Tibial nerve (tissue), 4 donors: ENCODE measurements around the gene RPA3. TPM values are rescaled to one million over a fixed set of nuclear protein-coding genes. Genes with fewer than 3 reads are reported as not detected.

Experiments used
- DNase-seq, 2 donors: peaks; one replicate each; pipeline ENCODE4 v3.0.0-alpha.2; 2019; ENCODE audit warnings: low spot score in 2 of 2
- H3K27ac ChIP-seq, 4 donors: fragments of 200-600 bp; sonication (generic) in 3 of 4; one replicate each; pipeline ENCODE4 v1.5.1; 2017 to 2019; ENCODE audit warnings: mild to moderate bottlenecking in 1 of 4
- H3K27me3 ChIP-seq, 2 donors: fragments of 200-600 bp; sonication (generic) in 1 of 2; one replicate each; pipeline versions ENCODE4 v1.5.1 to v1.6.0; 2017 to 2019
- H3K36me3 ChIP-seq, 3 donors: fragments of 200-600 bp; sonication (generic); one replicate each; pipeline ENCODE4 v1.5.1; 2018 to 2019
- H3K4me1 ChIP-seq, 4 donors: fragments of 200-600 bp; sonication (generic) in 3 of 4; one replicate each; pipeline ENCODE4 v1.5.1; 2017 to 2019
- H3K4me3 ChIP-seq, 4 donors: fragments of 200-600 bp; sonication (generic) in 3 of 4; one replicate each; pipeline ENCODE4 v1.5.1; 2017 to 2019; ENCODE audit warnings: mild to moderate bottlenecking in 1 of 4, moderate library complexity in 1 of 4
- H3K9me3 ChIP-seq, 4 donors: fragments of 200-600 bp; sonication (generic) in 3 of 4; one replicate each; pipeline ENCODE4 v1.5.1; 2017 to 2019
- CTCF ChIP-seq, 5 experiments: fragments of 200-600 bp in 3 of 5; fragments of 450-650 bp in 2 of 5; sonication (generic) in 3 of 5; IDR thresholded peaks; one replicate each; pipeline ENCODE4 v1.5.1; 2016 to 2019; ENCODE audit warnings: antibody characterized with exemption in 5 of 5, mild to moderate bottlenecking in 3 of 5, moderate library complexity in 2 of 5
- EP300 ChIP-seq, 2 donors: sonication (generic); formaldehyde crosslinking; IDR thresholded peaks; one replicate each; pipeline ENCODE4 v1.6.1; 2017; ENCODE audit warnings: antibody characterized with exemption in 2 of 2, mild to moderate bottlenecking in 1 of 2
- POLR2A ChIP-seq, 2 donors: fragments of 450-650 bp; IDR thresholded peaks; one replicate each; pipeline ENCODE4 v1.6.1; 2017; ENCODE audit warnings: antibody characterized with exemption in 2 of 2, mild to moderate bottlenecking in 2 of 2, moderate library complexity in 2 of 2
- WGBS, 2 donors: methylation state at CpG; one replicate each; pipeline ENCODE4 v1.1.5; 2018; 5-methylcytosine and 5-hydroxymethylcytosine counted together
- total RNA-seq, 4 donors: library from RNA; depleted of rRNA; stranded (reverse); fragments of >200 nt; gene quantifications; one replicate each; pipeline ENCODE4 v1.1.0, GENCODE V29; 2016

RPA3 gene
- total RNA-seq, 4 donors from 2014 or later: 14.4 to 21.9 (median 19.2) TPM

DNA sequence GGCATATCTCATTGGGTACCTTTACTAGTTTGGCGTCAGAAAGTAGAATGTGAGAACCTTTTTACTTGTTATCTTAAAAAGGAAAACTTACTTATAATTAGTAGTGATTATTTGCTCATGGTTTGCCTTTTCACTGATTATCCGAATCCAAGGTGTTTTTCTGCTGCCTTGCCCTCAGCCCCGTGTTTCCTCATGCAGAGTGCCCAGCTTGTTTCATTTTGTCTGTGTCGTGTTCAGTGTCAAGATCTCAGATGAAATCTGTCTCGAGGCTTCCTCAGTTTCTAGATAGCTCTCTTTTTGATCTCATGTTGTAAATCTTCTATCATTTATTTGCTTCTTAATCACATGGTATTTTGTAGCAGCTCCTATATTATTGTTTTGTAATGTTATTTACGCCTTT, 30.1 kb downstream of the RPA3 start:
- H3K9me3 ChIP-seq: no peaks in the 10 kb centered on the region
- no peaks in the 10 kb centered on the region for H3K36me3 ChIP-seq
- WGBS, 2 donors: 39 to 48% methylated on average over 6 of the region's 6 CpGs
- DNase-seq: no peak
- H3K27ac ChIP-seq: peak overlapping the region in 3 of 4 donors; percentile 5 to 64 (median 59)
- no peaks in the 10 kb centered on the region for H3K27me3 ChIP-seq
- TF ChIP-seq POLR2A (IDR thresholded peaks at IDR 0.05) (no peak), EP300 (IDR thresholded peaks at IDR 0.05) (no peak), CTCF (IDR thresholded peaks at IDR 0.05) (no peak)
- H3K4me3 ChIP-seq: no peak overlapping the region
- peaks cover 0 to 27% (median 4%) of the 10 kb centered on the region in 4 donors for H3K4me1 ChIP-seq

- DNase-seq: no peak
- WGBS, 2 donors: 5 to 7% methylated on average over 1 of the region's 1 CpG
- peak overlapping the region in 3 of 4 donors; percentile 5 to 64 (median 59) for H3K27ac ChIP-seq
- no peaks in the 10 kb centered on the region for H3K27me3 ChIP-seq
- TF ChIP-seq CTCF (IDR thresholded peaks at IDR 0.05) (no peak), POLR2A (IDR thresholded peaks at IDR 0.05) (no peak), EP300 (IDR thresholded peaks at IDR 0.05) (no peak)
- no peaks in the 10 kb centered on the region for H3K9me3 ChIP-seq
- no peaks in the 10 kb centered on the region for H3K36me3 ChIP-seq
- no peak overlapping the region for H3K4me3 ChIP-seq
- H3K4me1 ChIP-seq: peaks cover 0 to 33% (median 6%) of the 10 kb centered on the region in 4 donors
These were observed 30.6 kb downstream of the RPA3 start for GRCh38 chr7:7687800-7688199.

GRCh38 chr7:7686811-7687508, 31.4 kb downstream of the RPA3 start:
- TF ChIP-seq EP300 (IDR thresholded peaks at IDR 0.05) (no peak), POLR2A (IDR thresholded peaks at IDR 0.05) (no peak), CTCF (IDR thresholded peaks at IDR 0.05) (no peak)
- H3K27ac ChIP-seq: peak overlapping the region in 2 of 4 donors; percentile 26 to 59
- no peaks in the 10 kb centered on the region for H3K27me3 ChIP-seq
- no peaks in the 10 kb centered on the region for H3K9me3 ChIP-seq
- no peak for DNase-seq
- H3K36me3 ChIP-seq: no peaks in the 10 kb centered on the region
- H3K4me1 ChIP-seq: peaks cover 0 to 41% (median 7%) of the 10 kb centered on the region in 4 donors
- 56 to 63% methylated on average over 2 of the region's 2 CpGs for WGBS, 2 donors
- no peak overlapping the region for H3K4me3 ChIP-seq

GRCh38 chr7:7682861-7683260, 35.5 kb downstream of the RPA3 start:
- peak overlapping the region in 3 of 4 donors; percentile 25 to 83 (median 80) for H3K27ac ChIP-seq
- TF ChIP-seq CTCF (IDR thresholded peaks at IDR 0.05) (no peak), POLR2A (IDR thresholded peaks at IDR 0.05) (no peak), EP300 (IDR thresholded peaks at IDR 0.05) (no peak)
- WGBS, 2 donors: 45 to 48% methylated on average over 5 of the region's 5 CpGs

GRCh38 chr7:7681936-7682329, 36.5 kb downstream of the RPA3 start:
- no peaks in the 10 kb centered on the region for H3K36me3 ChIP-seq
- no peak for DNase-seq
- no peak overlapping the region for H3K4me3 ChIP-seq
- H3K27ac ChIP-seq: peak overlapping the region; percentile 1 to 83 (median 56)
- no peaks in the 10 kb centered on the region for H3K9me3 ChIP-seq
- no peaks in the 10 kb centered on the region for H3K27me3 ChIP-seq
- TF ChIP-seq EP300 (IDR thresholded peaks at IDR 0.05) (no peak), CTCF (IDR thresholded peaks at IDR 0.05) (no peak), POLR2A (IDR thresholded peaks at IDR 0.05) (no peak)
- H3K4me1 ChIP-seq: peaks cover 0 to 36% (median 4%) of the 10 kb centered on the region in 4 donors

More at GRCh38 chr7:7682861-7683260, 35.5 kb downstream of the RPA3 start:
- Histone ChIP-seq H3K27me3 (no peaks in the 10 kb centered on the region), H3K9me3 (no peaks in the 10 kb centered on the region), H3K36me3 (no peaks in the 10 kb centered on the region), H3K4me3 (peak overlapping the region in 1 of 4 donors; percentile 9), H3K4me1 (peaks cover 0 to 44% (median 5%) of the 10 kb centered on the region in 4 donors)
- no peak for DNase-seq
